GM08714 (cell line): Measurements from ENCODE around the gene CFI.

Experiments
- H3K4me3 ChIP-seq: fragments of 200-500 bp; sonication (Bioruptor generic); 2 replicates; pipeline ENCODE4 v1.5.1; 2014; ENCODE audit warnings: mild to moderate bottlenecking, low read length, inconsistent platforms
- ZNF274 ChIP-seq: IDR thresholded peaks from 2 replicates; pipeline ENCODE4 v1.6.1; 2012; ENCODE audit warnings: mild to moderate bottlenecking, low read depth, low read length

CFI gene

DNA sequence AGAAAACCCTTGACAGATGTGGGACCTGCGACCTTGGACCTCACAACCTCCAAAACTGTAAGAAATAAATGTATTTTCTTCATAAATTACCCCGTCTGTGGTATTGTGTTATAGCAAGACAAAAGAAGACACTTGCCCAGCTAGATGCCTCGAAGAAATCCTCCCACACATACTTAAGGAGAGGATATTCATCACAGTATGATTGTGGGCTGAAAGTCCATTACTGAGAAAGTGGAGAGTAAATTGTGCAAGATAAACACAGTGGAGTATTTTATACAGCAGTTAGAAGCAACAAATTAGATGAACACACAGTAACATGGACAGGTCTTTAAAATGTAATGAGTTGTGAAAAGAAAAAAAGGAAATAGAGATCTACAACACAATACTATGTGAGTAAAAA lies 46.1 kb downstream of the CFI start:
- no peak overlapping the region for H3K4me3 ChIP-seq
- no peak for TF ChIP-seq ZNF274

DNA sequence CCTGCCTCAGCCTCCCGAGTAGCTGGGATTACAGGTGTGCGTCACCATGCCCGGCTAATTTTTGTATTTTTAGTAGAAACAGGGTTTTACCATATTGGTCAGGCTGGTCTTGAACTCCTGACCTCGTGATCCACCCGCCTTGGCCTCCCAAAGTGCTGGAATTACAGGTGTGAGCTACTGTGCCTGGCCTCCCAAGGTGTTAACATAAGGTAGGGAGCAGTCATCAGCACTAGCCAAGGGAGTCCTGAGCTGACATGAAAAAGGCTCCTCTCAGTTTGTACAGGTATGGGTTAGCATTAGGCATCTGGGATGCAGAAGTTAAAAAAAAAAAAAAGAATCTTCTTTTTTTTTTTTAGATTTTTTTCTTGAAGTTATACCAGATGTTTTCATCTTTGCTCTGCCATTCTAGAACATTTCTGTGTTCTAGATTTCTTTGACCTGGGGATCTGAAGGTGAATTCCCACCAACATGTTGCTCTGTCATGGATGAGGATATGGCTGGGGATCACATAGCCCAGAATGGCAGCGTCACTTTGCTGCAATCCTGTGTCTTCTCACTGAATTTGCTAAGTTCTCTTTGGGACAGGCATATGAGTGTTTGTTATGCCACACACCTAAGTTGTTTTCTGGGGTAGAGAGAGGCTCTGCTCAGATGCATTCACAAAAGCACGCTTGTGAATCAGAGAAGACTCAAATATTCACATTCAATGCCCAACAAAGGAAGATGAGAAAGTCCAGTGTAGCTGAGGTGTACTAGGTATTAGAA lies 47.5 kb downstream of the CFI start:
- H3K4me3 ChIP-seq: no peak overlapping the region
- TF ChIP-seq ZNF274: no peak

DNA sequence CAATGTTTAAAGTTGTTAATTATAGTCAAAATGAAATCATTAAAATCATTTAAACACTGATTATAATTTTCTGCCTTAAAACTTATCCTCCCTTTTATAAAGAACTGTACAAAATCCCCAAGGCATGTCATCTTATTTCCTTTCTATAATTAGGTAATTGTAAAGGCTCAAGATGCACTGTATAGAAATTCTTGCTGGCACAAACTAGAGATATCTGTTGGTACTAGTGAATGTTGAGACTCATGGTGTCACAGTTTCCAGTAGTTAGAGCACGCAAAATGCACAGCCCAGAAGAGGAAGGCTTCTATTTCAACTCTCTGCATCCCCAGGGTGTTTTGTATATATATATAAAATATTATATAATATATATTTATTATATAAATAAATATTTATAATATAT lies 49.3 kb downstream of the CFI start:
- H3K4me3 ChIP-seq: no peak overlapping the region
- no peak for TF ChIP-seq ZNF274

DNA sequence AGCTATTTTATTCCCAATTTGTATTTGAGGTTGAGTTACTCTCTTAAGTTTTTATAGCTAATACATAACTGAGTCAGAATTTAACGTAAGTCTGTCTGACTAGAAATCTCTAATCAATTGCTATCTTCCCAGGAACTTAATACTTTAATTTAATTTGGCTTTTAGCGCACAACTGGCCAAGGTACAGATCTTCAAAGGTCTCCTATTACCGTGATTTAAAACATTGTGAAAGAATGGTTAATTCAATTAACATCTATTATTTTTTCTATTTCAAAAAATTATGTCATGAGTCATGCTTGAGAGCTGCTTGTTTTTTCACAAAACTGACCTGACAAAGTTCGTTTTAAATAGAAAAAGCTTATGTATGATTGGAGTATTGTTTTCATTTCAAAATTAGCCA lies 49.9 kb downstream of the CFI start:
- H3K4me3 ChIP-seq: no peak overlapping the region
- no peak for TF ChIP-seq ZNF274

DNA sequence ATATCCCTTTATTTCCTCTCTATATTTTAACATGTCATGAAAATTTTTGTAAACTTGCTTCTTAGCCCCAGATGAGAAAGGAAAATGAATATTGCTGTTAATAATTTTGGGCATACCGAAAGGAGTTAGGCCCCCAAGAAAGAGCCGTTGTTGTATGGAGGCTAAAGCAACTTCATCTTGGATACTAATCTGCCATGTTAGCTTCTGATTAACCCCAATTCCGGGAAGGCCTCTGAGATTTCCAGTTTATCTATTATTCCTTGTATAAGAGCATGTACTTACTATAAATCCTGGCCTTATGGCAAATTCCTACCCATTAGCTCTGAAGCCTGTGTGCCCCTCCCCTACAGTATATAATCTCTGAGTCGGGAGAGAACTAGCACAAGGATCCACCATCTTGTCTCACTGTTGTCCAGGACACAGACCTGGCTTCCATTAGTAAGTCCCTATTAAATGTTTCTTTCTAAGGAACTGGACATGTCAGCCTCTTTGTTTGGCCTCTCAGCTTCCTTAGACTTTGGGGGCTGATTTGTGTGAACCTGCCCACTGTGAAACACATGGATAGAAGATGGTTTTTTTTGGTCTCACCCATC lies 51.1 kb downstream of the CFI start:
- no peak for TF ChIP-seq ZNF274
- no peak overlapping the region for H3K4me3 ChIP-seq

DNA sequence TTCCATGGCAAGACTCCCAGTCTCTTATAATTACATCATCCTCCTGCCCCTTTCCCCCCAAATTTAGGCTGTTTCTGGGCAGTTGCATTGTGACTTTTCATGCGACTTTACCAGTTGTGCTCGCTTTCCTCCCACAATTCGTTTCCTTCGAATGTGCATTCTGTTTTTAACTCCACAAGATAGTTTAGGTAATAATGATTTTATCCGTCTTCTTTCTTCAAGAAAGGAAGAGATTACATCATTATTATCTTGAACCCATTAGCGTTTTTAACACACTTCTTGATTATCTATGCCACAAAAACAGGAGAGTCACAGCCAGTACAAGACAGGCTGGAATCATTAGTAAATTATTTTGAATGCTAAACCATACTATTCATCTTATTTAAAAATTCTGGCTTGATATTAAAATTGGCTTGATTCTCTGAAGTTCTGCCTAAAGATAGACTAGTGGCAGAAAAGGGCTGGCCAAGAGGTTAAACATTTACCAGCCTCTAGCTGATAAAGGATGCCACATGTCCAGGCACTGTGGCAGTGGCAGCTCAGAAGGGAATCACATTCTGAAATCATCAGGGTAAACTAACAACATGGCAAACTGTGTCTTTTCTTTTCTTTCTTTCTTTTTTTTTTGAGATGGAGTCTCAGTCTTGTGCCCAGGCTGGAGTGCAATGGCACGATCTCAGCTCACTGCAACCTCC lies 52.3 kb downstream of the CFI start:
- no peak for TF ChIP-seq ZNF274
- H3K4me3 ChIP-seq: no peak overlapping the region

DNA sequence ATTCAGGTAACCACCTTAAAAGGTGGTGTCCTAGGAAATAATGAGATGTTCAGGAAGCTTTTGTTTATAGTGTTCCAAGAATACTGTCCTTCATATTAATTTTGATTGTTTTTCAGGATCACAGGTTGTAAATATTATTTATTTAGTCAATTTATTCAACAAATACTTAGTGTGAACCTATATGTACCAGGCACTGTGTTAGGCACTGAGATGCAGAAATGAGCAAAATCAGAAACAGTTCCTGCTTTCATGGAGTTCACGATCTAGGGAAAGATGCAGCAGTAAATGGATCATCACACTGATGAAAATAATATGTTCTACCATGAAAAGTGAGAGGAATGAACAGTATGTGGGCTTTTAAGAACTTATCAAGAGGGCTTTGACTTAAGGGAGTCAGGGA lies 53.7 kb downstream of the CFI start:
- H3K4me3 ChIP-seq: no peak overlapping the region
- TF ChIP-seq ZNF274: no peak

DNA sequence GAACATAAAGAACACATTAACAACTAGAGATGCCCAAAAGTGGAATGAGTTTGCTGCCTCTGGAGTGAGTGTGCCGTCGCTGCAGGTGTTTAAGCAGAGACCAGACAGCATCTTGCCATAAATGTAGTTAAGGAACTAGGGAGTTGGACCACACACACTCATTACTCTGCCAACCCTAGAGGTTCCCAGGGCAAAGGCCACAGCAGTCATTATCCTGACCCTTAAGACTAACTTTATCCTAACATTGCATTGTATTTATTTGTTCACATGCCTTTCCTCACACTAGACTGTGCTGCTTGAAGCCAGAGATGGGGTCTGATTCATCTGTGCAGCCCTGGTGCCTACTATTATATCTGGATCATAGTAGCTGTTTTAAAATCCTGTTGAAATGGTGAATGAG lies 55.1 kb downstream of the CFI start:
- no peak overlapping the region for H3K4me3 ChIP-seq
- no peak for TF ChIP-seq ZNF274

DNA sequence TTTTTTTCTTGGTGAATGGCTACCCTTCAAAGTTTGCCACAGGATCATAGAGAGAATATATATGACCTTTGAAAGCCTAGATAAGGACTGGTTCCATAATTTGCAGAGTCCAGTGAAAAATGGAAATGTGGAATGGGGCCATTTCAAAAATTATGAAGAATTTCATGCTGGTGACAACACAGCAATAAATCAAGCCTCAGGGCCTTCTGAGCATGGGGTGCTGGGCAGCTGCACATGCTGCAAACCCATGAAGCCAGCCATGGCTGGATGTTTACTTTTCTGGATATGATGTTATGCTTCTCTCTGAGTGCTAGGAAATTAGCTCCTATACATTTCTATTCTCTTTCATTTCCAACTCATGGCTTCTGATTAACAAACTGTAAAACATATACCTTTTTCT lies 56.0 kb downstream of the CFI start:
- no peak for TF ChIP-seq ZNF274
- no peak overlapping the region for H3K4me3 ChIP-seq

DNA sequence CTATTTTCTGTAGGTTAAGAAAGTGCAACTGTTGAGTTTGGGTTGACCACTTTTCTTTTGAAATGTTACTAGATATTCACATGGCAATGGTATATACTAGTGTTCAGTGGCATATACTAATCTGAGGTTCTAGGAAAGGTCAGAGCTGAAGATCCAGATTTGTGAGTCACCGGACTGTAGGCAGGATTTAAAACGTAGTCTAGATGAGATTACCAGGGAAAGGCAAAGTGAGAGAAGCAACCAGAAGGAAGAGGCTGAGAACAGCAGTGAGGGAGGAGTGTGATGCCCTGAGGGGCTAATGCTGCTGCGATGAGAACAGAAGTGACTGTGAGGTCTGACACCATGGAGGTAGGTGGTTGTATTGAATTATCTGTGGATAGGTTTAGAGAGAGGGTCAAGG lies 62.3 kb downstream of the CFI start:
- no peak for TF ChIP-seq ZNF274
- no peak overlapping the region for H3K4me3 ChIP-seq

DNA sequence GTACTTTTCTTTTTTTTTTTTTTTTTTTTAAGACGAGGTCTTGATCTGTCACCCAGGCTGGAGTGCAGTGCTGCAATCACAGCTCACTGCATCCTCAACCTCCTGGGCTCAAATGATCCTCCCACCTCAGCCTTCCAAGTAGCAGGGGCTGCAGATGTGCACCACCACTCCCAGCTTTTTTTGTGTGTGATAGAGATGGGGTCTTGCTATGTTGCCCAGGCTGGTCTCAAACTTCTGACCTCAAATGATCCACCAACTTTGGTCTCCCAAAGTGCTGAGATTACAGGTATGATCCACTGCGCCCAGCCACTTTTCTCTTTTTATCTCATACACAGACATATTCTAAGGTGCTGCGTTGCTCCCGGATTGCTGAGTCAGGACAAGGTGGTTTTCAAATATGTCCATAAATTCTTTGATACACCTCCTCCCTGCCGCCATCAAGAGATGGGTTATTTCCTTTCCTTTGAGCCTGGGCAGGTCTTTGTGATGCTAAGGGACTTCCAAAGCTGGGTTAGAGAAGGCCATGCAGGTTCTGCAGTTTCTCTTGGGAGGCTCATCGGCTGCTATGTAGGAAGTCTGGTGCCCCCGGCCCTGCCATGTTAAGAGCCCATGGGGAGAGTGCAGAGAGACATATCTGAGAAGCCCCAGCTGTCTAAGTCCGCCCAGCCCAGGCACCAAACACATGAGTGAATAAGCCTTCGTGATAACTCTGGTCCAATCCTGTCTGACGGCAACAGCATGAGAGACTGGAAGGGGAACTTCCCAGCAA lies 63.5 kb downstream of the CFI start:
- no peak overlapping the region for H3K4me3 ChIP-seq
- no peak for TF ChIP-seq ZNF274

DNA sequence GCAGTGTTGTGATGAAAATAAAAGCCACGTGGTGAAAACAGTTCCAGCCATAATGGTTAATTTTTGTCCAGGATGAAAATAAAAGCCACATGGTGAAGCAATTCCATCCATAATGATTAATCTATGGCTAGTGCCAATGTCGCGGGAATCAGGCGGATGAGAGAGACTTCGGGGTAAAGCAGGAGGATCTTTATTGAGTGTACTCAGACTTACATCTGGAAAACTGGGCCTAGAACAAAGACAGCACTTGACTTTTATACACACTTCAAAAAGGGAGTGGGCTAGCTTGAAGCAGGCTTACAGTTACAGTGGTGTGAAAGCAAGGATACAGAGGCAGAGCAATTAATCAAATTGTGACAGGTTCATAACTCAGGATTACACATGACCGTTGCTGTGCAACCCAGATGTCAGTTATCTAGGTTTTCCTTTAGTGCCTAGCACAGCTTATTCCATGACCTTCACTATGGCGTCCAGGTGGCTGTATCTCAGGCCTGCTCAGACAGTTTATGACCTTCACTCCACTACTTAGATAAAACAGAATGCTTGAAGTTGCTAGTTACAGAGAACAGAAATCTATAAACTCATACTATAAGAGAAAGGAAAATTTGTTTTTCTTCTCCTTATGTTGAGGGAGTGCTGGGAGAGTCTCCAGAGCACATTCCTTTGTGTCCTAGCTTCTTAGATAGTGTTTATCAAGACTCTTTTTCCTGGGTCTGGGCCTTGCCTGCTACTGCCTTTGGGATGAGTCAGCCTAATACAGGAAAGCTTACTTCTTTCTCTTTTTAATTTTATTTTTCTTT lies 66.0 kb downstream of the CFI start:
- TF ChIP-seq ZNF274: no peak
- no peak overlapping the region for H3K4me3 ChIP-seq

DNA sequence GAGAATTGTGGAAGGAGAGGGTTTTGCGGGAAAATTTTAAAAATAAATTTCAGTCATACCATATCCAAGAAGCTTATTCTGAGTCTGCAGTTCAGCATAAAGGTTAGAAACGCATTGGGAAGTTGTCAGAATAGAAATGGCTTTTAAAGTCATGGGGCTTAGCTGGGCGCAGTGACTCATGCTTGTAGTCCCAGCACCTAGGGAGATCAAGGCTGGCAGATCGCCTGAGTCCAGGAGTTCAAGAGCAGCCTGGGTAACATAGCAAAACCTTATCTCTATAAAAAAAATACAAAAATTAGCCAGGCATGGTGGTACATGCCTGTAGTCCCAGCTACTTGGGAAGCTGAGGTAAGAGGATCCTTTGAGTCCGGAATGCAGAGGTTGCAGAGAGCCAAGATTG lies 68.1 kb downstream of the CFI start:
- no peak overlapping the region for H3K4me3 ChIP-seq
- TF ChIP-seq ZNF274: no peak
